ENCODE data around the gene AGBL4.

DNA sequence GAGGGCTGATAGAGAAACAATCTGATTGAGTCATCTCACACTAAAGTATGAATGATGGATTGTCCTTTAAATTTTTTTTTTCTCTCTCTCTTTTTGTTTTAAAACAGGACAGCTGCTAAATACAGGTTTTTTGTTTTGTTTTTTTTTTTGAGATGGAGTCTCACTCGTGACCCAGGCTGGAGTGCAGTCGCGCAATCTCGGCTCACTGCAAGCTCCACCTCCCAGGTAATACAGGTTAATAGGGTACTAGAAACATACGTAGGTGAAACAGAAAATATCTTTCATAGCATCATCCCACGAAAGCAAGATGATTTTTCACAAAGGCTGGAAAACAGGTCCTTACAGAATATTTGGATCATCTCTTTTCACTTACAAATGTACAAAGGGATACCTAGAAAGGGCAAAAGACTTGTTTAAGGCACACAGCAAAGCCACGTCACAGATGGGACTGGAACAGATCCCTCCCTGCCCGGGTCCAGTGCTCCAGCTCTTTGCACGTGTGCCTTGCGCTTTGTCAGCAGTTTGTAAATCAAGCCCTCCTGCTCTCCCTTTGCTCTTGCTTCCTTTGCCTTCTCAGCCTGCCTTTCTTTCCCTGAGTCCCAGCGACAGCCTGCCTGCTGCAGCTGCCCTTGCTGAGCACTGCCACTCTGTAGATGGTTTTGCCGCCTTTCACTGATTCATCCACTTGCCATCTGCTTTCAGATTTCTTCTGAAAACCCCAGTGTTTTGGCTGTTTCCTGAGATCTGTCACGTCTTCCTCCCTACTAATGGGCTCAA lies 1075.8 kb downstream of the AGBL4 start:
- no peak for TF ChIP-seq ZBTB7A (IDR thresholded peaks at IDR 0.05; ENCODE audit: low read depth)
- TF ChIP-seq TAF1 (IDR thresholded peaks at IDR 0.05; ENCODE audit: low read depth) = no peak
- no peak for TF ChIP-seq EP300 (IDR thresholded peaks at IDR 0.05; ENCODE audit: borderline replicate concordance)
- TF ChIP-seq CEBPB (IDR thresholded peaks at IDR 0.05) = no peak
- no peak for TF ChIP-seq EGR1 (IDR thresholded peaks at IDR 0.05)
- no peak for TF ChIP-seq CREB1 (IDR thresholded peaks at IDR 0.05; ENCODE audit: low read depth)
- no peak for TF ChIP-seq RAD21 (IDR thresholded peaks at IDR 0.05; ENCODE audit: low read depth)
- no peak for TF ChIP-seq YY1 (IDR thresholded peaks at IDR 0.05; ENCODE audit: low read depth)
- no peak for TF ChIP-seq MAX (IDR thresholded peaks at IDR 0.05)
- no peak for TF ChIP-seq TCF12 (IDR thresholded peaks at IDR 0.05; ENCODE audit: low read depth)
- no peak for TF ChIP-seq REST (IDR thresholded peaks at IDR 0.05; ENCODE audit: low read depth)
- TF ChIP-seq FOXM1 (IDR thresholded peaks at IDR 0.05; ENCODE audit: borderline replicate concordance, low read depth) = no peak

Measured in Ishikawa (cell line).